Spinal cord (tissue), 10 donors: ENCODE data around the gene NCAM1. TPM values are rescaled to one million over a fixed set of nuclear protein-coding genes. Genes with fewer than 3 reads are reported as not detected.

Experiments used
- DNase-seq, 6 donors: peaks; one replicate each; pipeline versions ENCODE4 v3.0.0 to v3.0.0-alpha.2; 2013 to 2015; ENCODE audit warnings: low spot score in 6 of 6, low read depth in 4 of 6
- H3K27ac ChIP-seq: one replicate; pipeline ENCODE4 v1.5.1; 2013; ENCODE audit warnings: low read depth, low read length, control low read depth
- H3K27me3 ChIP-seq: one replicate; pipeline ENCODE4 v1.6.1; 2013; ENCODE audit warnings: low read length; ENCODE audit not compliant: control insufficient read depth, insufficient read depth
- H3K36me3 ChIP-seq: one replicate; pipeline ENCODE4 v1.6.1; 2013; ENCODE audit warnings: low read length; ENCODE audit not compliant: control insufficient read depth, insufficient read depth
- H3K4me1 ChIP-seq: one replicate; pipeline ENCODE4 v1.6.1; 2013; ENCODE audit warnings: low read length; ENCODE audit not compliant: control insufficient read depth, insufficient read depth
- H3K4me3 ChIP-seq: one replicate; pipeline ENCODE4 v1.5.1; 2013; ENCODE audit warnings: low read depth, low read length, control low read depth
- H3K9me3 ChIP-seq: one replicate; pipeline ENCODE4 v1.6.1; 2013; ENCODE audit warnings: low read length; ENCODE audit not compliant: control insufficient read depth, insufficient read depth
- WGBS: methylation state at CpG from one replicate; pipeline ENCODE4 v1.1.5; 2013; ENCODE audit warnings: missing lambda C conversion rate; ENCODE audit not compliant: insufficient coverage; 5-methylcytosine and 5-hydroxymethylcytosine counted together
- polyA plus RNA-seq, 2 donors: library from polyadenylated mRNA; unstranded; fragments of 120-200 nt; gene quantifications; one replicate each; pipeline ENCODE4 v1.2.1, GENCODE V29; 2013; ENCODE audit not compliant: insufficient read length in 2 of 2
- total RNA-seq, 2 donors: library from RNA; depleted of rRNA in 1 of 2; stranded (reverse); fragments of 120-200 nt in 1 of 2; fragments of >200 nt in 1 of 2; gene quantifications; one replicate each; pipeline versions ENCODE4 v1.2.3 to v1.2.4, GENCODE V29; 2013 to 2014
- donor health status: healthy.

Gene NCAM1
- total and polyA plus RNA-seq, 4 donors: 205 to 523 (median 383) TPM

GRCh38 chr11:112983887-112984286, 22.7 kb downstream of the NCAM1 start:
- no peaks in the 10 kb centered on the region for H3K4me1 ChIP-seq
- H3K4me3 ChIP-seq: no peak overlapping the region
- no peaks in the 10 kb centered on the region for H3K36me3 ChIP-seq
- no CpG with 5 or more reads among the region's 1 CpG for WGBS
- H3K9me3 ChIP-seq: peaks cover 15% of the 10 kb centered on the region
- H3K27me3 ChIP-seq: no peaks in the 10 kb centered on the region
- no peak overlapping the region for H3K27ac ChIP-seq
- DNase-seq: no peak

GRCh38 chr11:112989198-112989597, 28.0 kb downstream of the NCAM1 start:
- H3K9me3 ChIP-seq: peaks cover 23% of the 10 kb centered on the region

DNA sequence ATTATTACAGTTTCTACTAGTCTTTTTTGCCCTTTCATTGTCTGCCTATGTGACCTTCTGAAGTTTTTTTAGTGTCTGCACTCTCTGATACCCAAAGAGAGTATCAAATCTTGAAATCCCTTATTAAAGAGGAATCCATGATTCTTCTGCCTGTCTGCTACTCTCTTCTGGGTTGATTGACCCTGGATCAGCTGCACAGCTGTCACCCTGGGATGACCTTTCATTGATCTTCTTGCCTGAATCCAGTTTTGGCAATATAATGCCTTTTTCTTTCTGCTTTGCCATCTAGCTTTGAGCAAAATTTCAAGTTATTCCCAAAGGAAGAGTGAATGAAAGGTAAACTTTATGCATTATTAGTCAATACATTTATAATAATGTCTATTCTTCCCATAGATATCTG, 32.6 kb downstream of the NCAM1 start:
- no peak for DNase-seq
- Histone ChIP-seq H3K36me3 (no peaks in the 10 kb centered on the region), H3K4me1 (no peaks in the 10 kb centered on the region), H3K27me3 (no peaks in the 10 kb centered on the region), H3K9me3 (peaks cover 9% of the 10 kb centered on the region), H3K4me3 (no peak overlapping the region), H3K27ac (no peak overlapping the region)

More at GRCh38 chr11:112989198-112989597, 28.0 kb downstream of the NCAM1 start:
- no peak overlapping the region for H3K4me3 ChIP-seq
- H3K36me3 ChIP-seq: no peaks in the 10 kb centered on the region
- no peaks in the 10 kb centered on the region for H3K27me3 ChIP-seq
- no CpG with 5 or more reads among the region's 1 CpG for WGBS
- no peaks in the 10 kb centered on the region for H3K4me1 ChIP-seq
- no peak for DNase-seq
- no peak overlapping the region for H3K27ac ChIP-seq

GRCh38 chr11:112995423-112996090, 34.3 kb downstream of the NCAM1 start:
- DNase-seq: no peak
- H3K27ac ChIP-seq: no peak overlapping the region
- H3K9me3 ChIP-seq: no peaks in the 10 kb centered on the region

DNA sequence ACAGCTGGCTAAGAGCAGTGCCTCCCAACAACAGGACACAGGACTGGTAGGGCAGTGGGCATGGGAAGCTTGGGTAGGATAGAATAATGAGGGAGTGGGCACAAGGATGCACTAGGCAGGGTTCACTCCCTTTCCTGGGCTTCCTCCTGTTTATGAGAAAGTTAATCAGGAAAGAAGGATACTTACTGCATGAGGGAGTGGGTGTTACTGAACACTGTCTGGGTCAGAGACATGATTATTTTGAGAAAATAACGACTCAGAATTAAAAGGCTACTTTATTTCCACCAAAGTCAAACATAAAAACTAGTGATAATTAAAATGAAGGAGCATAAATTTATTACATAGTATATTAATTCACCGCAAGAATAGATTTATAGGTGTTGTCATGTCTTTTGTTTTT, 35.8 kb downstream of the NCAM1 start:
- Histone ChIP-seq H3K4me1 (no peaks in the 10 kb centered on the region), H3K36me3 (no peaks in the 10 kb centered on the region), H3K27me3 (no peaks in the 10 kb centered on the region), H3K27ac (no peak overlapping the region), H3K4me3 (no peak overlapping the region), H3K9me3 (no peaks in the 10 kb centered on the region)
- no CpG with 5 or more reads among the region's 2 CpGs for WGBS
- no peak for DNase-seq

More at GRCh38 chr11:112995423-112996090, 34.3 kb downstream of the NCAM1 start:
- Histone ChIP-seq H3K4me1 (no peaks in the 10 kb centered on the region), H3K36me3 (no peaks in the 10 kb centered on the region), H3K27me3 (no peaks in the 10 kb centered on the region), H3K4me3 (no peak overlapping the region)
- 17% methylated on average over 1 of the region's 2 CpGs for WGBS

- DNase-seq: no peak
- Histone ChIP-seq H3K4me3 (no peak overlapping the region), H3K27me3 (no peaks in the 10 kb centered on the region), H3K4me1 (no peaks in the 10 kb centered on the region), H3K27ac (no peak overlapping the region), H3K9me3 (no peaks in the 10 kb centered on the region), H3K36me3 (no peaks in the 10 kb centered on the region)
- WGBS: 79% methylated on average over 3 of the region's 3 CpGs
Observed at GRCh38 chr11:112997857-112998466, 36.7 kb downstream of the NCAM1 start.

GRCh38 chr11:112999520-112999919, 38.3 kb downstream of the NCAM1 start:
- DNase-seq: peak in 1 of 6 donors; percentile 41
- no peaks in the 10 kb centered on the region for H3K27me3 ChIP-seq
- H3K9me3 ChIP-seq: no peaks in the 10 kb centered on the region
- no peak overlapping the region for H3K27ac ChIP-seq
- no peaks in the 10 kb centered on the region for H3K4me1 ChIP-seq
- no peaks in the 10 kb centered on the region for H3K36me3 ChIP-seq
- H3K4me3 ChIP-seq: no peak overlapping the region
- WGBS: no CpG with 5 or more reads among the region's 2 CpGs

GRCh38 chr11:113001709-113002108, 40.5 kb downstream of the NCAM1 start:
- H3K36me3 ChIP-seq: no peaks in the 10 kb centered on the region
- DNase-seq: peak in 2 of 6 donors; percentile 51 to 75
- WGBS: 80% methylated on average over 1 of the region's 5 CpGs
- no peaks in the 10 kb centered on the region for H3K9me3 ChIP-seq
- no peak overlapping the region for H3K4me3 ChIP-seq
- no peaks in the 10 kb centered on the region for H3K27me3 ChIP-seq
- H3K4me1 ChIP-seq: no peaks in the 10 kb centered on the region
- no peak overlapping the region for H3K27ac ChIP-seq

DNA sequence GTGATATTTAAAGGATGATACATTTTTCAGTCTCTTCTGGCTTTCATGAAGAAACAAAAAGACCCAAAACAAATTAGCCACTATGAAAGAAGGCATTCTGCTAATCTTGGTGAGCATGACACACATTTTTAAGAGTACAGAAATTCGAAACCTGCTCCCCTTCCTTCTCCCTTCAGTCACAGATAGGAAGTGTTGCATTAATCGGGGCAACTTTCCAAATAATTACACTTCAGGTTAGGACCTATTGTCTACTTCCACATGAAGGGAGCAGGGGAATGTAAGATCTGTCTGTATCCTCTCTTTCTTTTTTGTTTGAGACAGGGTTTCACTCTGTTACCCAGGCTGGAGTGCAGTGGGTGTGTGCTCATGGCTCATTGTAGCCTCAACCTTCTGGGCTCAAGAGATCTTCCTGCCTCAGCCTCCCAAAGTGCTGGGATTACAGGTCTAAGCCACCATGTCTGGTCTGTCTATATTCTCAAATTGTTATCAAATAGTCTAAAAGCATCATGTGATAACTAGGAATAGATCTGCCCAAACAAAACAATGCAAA, 45.8 kb downstream of the NCAM1 start:
- Histone ChIP-seq H3K4me3 (no peak overlapping the region), H3K36me3 (no peaks in the 10 kb centered on the region)

More for the DNA sequence above, 45.8 kb downstream of the NCAM1 start:
- H3K27me3 ChIP-seq: no peaks in the 10 kb centered on the region
- no peak for DNase-seq
- H3K9me3 ChIP-seq: no peaks in the 10 kb centered on the region
- no CpG with 5 or more reads among the region's 2 CpGs for WGBS
- H3K27ac ChIP-seq: no peak overlapping the region
- H3K4me1 ChIP-seq: no peaks in the 10 kb centered on the region
